Measurements from ENCODE around the gene VSX2.

DNA sequence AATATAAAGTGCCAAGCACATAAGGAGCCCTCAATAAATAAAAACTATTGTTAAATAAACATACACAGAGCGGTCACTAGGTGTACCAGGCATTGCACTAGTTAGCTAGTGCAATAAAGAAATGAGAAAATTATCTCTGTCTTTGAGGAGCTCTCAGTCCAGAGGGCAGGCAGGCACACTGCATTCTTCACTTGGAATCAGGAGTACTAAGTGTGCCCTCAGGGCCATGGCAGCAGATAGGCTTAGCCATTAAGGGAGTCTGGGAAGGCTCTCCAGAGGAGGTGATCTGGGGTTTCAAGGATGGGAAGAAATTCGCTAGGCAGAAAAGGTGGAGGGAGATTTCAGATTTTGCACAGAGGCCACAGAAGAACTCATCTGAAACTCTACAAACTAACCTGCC is 54.4 kb downstream of the VSX2 start:
- no peak for TF ChIP-seq CTCF (IDR thresholded peaks at IDR 0.05)
- no peak for TF ChIP-seq POLR2AphosphoS5 (IDR thresholded peaks at IDR 0.05)
- TF ChIP-seq POLR2A (IDR thresholded peaks at IDR 0.05), result no peak

Data from prostate gland (tissue), 2 donors.